Neural crest cell (in vitro differentiated cells): ENCODE measurements around the gene VGLL4. TPM values are rescaled to one million over a fixed set of nuclear protein-coding genes. Genes with fewer than 3 reads are reported as not detected.

Experiments
- DNase-seq: peaks from one replicate; pipeline ENCODE4 v3.0.0; 2021; ENCODE audit warnings: low read depth, mixed read lengths, low spot score
- H3K27ac Mint-ChIP-seq: one replicate; pipeline ENCODE4 v1.8.0; 2021; ENCODE audit warnings: mild to moderate bottlenecking, mixed read lengths; ENCODE audit not compliant: unreplicated experiment
- H3K27me3 Mint-ChIP-seq: 2 replicates; pipeline ENCODE4 v1.8.0; 2021; ENCODE audit warnings: low read depth, mild to moderate bottlenecking, mixed read lengths
- H3K36me3 Mint-ChIP-seq: 2 replicates; pipeline ENCODE4 v1.8.0; 2021; ENCODE audit warnings: low read depth, mild to moderate bottlenecking, mixed read lengths
- H3K4me1 Mint-ChIP-seq: 2 replicates; pipeline ENCODE4 v1.8.0; 2021; ENCODE audit warnings: mixed read lengths
- H3K4me3 Mint-ChIP-seq: one replicate; pipeline ENCODE4 v1.8.0; 2021; ENCODE audit warnings: mild to moderate bottlenecking, mixed read lengths
- H3K9me3 Mint-ChIP-seq: 2 replicates; pipeline ENCODE4 v1.8.0; 2021; ENCODE audit warnings: mixed read lengths
- CTCF ChIP-seq: fragments of 200-600 bp; sonication (generic); conservative IDR thresholded peaks from 2 replicates; pipeline ENCODE4 v1.5.0; 2021; ENCODE audit warnings: antibody characterized with exemption, mild to moderate bottlenecking
- total RNA-seq: library from RNA; stranded (reverse); gene quantifications from 2 replicates; pipeline ENCODE4 v1.2.1, GENCODE V29; 2021

VGLL4 gene
- total RNA-seq, 1 donor from 2014 or later, result 82.8 TPM

GRCh38 chr3:11581237-11582190, 62.2 kb downstream of the VGLL4 start:
- H3K4me3 Mint-ChIP-seq, result peak overlapping the region; percentile 79
- H3K9me3 Mint-ChIP-seq, result no peaks in the 10 kb centered on the region
- H3K27ac Mint-ChIP-seq, result peak overlapping the region; percentile 92
- H3K27me3 Mint-ChIP-seq, result no peaks in the 10 kb centered on the region
- TF ChIP-seq CTCF, result no peak
- H3K36me3 Mint-ChIP-seq, result peaks cover 14% of the 10 kb centered on the region
- peaks cover 82% of the 10 kb centered on the region for H3K4me1 Mint-ChIP-seq
- no peak for DNase-seq

GRCh38 chr3:11580645-11581044, 63.1 kb downstream of the VGLL4 start:
- Mint-ChIP-seq H3K36me3 (peaks cover 12% of the 10 kb centered on the region), H3K4me1 (peaks cover 80% of the 10 kb centered on the region), H3K9me3 (no peaks in the 10 kb centered on the region), H3K27ac (no peak overlapping the region), H3K27me3 (no peaks in the 10 kb centered on the region), H3K4me3 (no peak overlapping the region)
- TF ChIP-seq CTCF, result no peak
- DNase-seq, result no peak

GRCh38 chr3:11578169-11578568, 65.5 kb downstream of the VGLL4 start:
- Mint-ChIP-seq H3K36me3 (peaks cover 17% of the 10 kb centered on the region), H3K4me3 (peak overlapping the region; percentile 1), H3K27ac (peak overlapping the region; percentile 73), H3K4me1 (peaks cover 62% of the 10 kb centered on the region), H3K9me3 (no peaks in the 10 kb centered on the region), H3K27me3 (no peaks in the 10 kb centered on the region)
- no peak for DNase-seq
- TF ChIP-seq CTCF, result no peak

DNA sequence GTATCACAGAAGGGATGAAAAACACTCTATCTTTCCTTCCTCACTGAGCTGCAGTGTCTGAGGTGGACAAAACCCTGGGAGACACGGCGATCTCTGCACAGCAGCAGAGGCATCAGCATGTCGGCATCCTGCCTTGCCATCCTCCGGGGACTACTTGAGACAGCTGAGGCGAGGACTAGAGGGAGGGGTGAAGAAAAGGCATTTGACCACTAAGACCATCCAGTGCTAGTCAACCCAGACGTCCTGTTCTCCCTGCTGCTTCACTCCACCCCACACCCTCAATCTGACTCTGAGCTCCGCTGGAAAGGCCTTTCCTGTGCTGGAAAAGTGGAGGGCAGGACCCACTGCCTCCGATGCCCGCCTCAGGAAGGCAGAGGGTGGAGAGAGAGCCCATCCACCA, 67.3 kb downstream of the VGLL4 start:
- TF ChIP-seq CTCF, result no peak
- DNase-seq, result no peak
- peak overlapping the region; percentile 43 for H3K27ac Mint-ChIP-seq
- no peaks in the 10 kb centered on the region for H3K27me3 Mint-ChIP-seq
- no peaks in the 10 kb centered on the region for H3K9me3 Mint-ChIP-seq
- H3K4me3 Mint-ChIP-seq, result no peak overlapping the region
- H3K36me3 Mint-ChIP-seq, result peaks cover 17% of the 10 kb centered on the region
- peaks cover 48% of the 10 kb centered on the region for H3K4me1 Mint-ChIP-seq

DNA sequence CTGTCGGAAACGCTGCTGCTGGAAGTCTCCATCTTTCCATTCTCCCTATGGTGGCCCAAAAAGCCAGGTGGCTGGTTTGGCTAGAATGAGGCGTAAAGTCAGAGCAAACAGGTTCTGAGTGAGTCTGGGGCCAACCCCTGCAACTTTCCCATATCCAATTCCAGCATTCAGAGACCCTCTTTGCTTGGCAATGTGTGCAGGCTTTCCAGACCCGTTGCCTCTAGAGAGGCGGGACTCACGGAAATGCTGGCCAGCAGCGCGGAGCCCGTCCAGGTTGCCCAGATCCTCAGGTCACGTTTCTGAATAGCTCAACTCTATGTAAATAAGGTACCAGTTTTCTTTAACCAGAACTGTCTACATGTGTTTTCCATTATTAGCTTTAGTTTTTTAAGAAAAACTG, 68.0 kb downstream of the VGLL4 start:
- H3K27me3 Mint-ChIP-seq, result no peaks in the 10 kb centered on the region
- H3K36me3 Mint-ChIP-seq, result peaks cover 17% of the 10 kb centered on the region
- no peak for TF ChIP-seq CTCF
- H3K27ac Mint-ChIP-seq, result no peak overlapping the region
- DNase-seq, result no peak
- H3K9me3 Mint-ChIP-seq, result no peaks in the 10 kb centered on the region
- H3K4me3 Mint-ChIP-seq, result no peak overlapping the region
- H3K4me1 Mint-ChIP-seq, result peaks cover 45% of the 10 kb centered on the region
